Measurements from ENCODE around the gene CRTAP. TPM values are rescaled to one million over a fixed set of nuclear protein-coding genes. Genes with fewer than 3 reads are reported as not detected.
"Not testable (repeated sequence)": the region's sequence is repeated elsewhere in the genome, so short reads cannot be mapped to it uniquely, and the experiment has no call there.

The CRTAP gene
- total RNA-seq, 2 donors from 2014 or later = 182 to 229 TPM

- Histone ChIP-seq H3K4me3 (no peak overlapping the region), H3K4me1 (replicated peaks) (no peaks in the 10 kb centered on the region), H3K9me3 (no peaks in the 10 kb centered on the region), H3K36me3 (peaks cover 0 to 9% of the 10 kb centered on the region in 2 donors), H3K27me3 (replicated peaks; ENCODE audit: insufficient read depth) (no peaks in the 10 kb centered on the region), H3K27ac (no peak overlapping the region)
- no peak for DNase-seq (ENCODE audit: low spot score)
- intact Hi-C loops (cut with DNase I) = no loop called here
- WGBS = 90% methylated on average over 3 of the region's 4 CpGs
- no peak for TF ChIP-seq CTCF (IDR thresholded peaks at IDR 0.05)
- no peak for TF ChIP-seq POLR2AphosphoS5 (IDR thresholded peaks at IDR 0.05)
- no peak for TF ChIP-seq POLR2A (IDR thresholded peaks at IDR 0.05)
Observed at GRCh38 chr3:33134026-33134625, 20.3 kb downstream of the CRTAP start.

- no peak for DNase-seq (ENCODE audit: low spot score)
- no peak overlapping the region for H3K27ac ChIP-seq
- peaks cover 0 to 9% of the 10 kb centered on the region in 2 donors for H3K36me3 ChIP-seq
- H3K4me3 ChIP-seq = no peak overlapping the region
- H3K9me3 ChIP-seq = no peaks in the 10 kb centered on the region
- intact Hi-C loops (cut with DNase I) = no loop called here
- no peaks in the 10 kb centered on the region for H3K4me1 ChIP-seq (replicated peaks)
- H3K27me3 ChIP-seq (replicated peaks; ENCODE audit: insufficient read depth) = no peaks in the 10 kb centered on the region
- TF ChIP-seq POLR2A (IDR thresholded peaks at IDR 0.05) (no peak), POLR2AphosphoS5 (IDR thresholded peaks at IDR 0.05) (no peak), CTCF (IDR thresholded peaks at IDR 0.05) (no peak)
- 85% methylated on average over 1 of the region's 1 CpG for WGBS
Observed at GRCh38 chr3:33137691-33138090, 23.9 kb downstream of the CRTAP start.

GRCh38 chr3:33139006-33139623 lies 25.3 kb downstream of the CRTAP start:
- H3K36me3 ChIP-seq; H3K27ac ChIP-seq; H3K4me1 ChIP-seq (replicated peaks); H3K27me3 ChIP-seq (replicated peaks; ENCODE audit: insufficient read depth); H3K4me3 ChIP-seq; intact Hi-C loops (cut with DNase I); DNase-seq (ENCODE audit: low spot score); H3K9me3 ChIP-seq: not testable (repeated sequence)
- WGBS = 91% methylated on average over 8 of the region's 8 CpGs

- intact Hi-C loops (cut with DNase I) = loop anchor here (10.0 kb wide), 1 partner anchor 65 kb away; no protein-coding TSS in a partner anchor
- Histone ChIP-seq H3K27ac (no peak overlapping the region), H3K36me3 (peaks cover 0 to 3% of the 10 kb centered on the region in 2 donors), H3K9me3 (no peaks in the 10 kb centered on the region), H3K4me1 (replicated peaks) (no peaks in the 10 kb centered on the region), H3K27me3 (replicated peaks; ENCODE audit: insufficient read depth) (no peaks in the 10 kb centered on the region), H3K4me3 (no peak overlapping the region)
- no peak for DNase-seq (ENCODE audit: low spot score)
- 75% methylated on average over 2 of the region's 2 CpGs for WGBS
- TF ChIP-seq POLR2AphosphoS5 (IDR thresholded peaks at IDR 0.05) (no peak), POLR2A (IDR thresholded peaks at IDR 0.05) (no peak), CTCF (IDR thresholded peaks at IDR 0.05) (no peak)
Observed at GRCh38 chr3:33139996-33140395, 26.2 kb downstream of the CRTAP start.

- DNase-seq (ENCODE audit: low spot score) = no peak
- H3K4me1 ChIP-seq (replicated peaks) = no peaks in the 10 kb centered on the region
- no peak overlapping the region for H3K4me3 ChIP-seq
- H3K36me3 ChIP-seq = no peaks in the 10 kb centered on the region
- no peak overlapping the region for H3K27ac ChIP-seq
- 75% methylated on average over 3 of the region's 3 CpGs for WGBS
- no peaks in the 10 kb centered on the region for H3K9me3 ChIP-seq
- no peaks in the 10 kb centered on the region for H3K27me3 ChIP-seq (replicated peaks; ENCODE audit: insufficient read depth)
- TF ChIP-seq POLR2A (IDR thresholded peaks at IDR 0.05) (no peak), POLR2AphosphoS5 (IDR thresholded peaks at IDR 0.05) (no peak), CTCF (IDR thresholded peaks at IDR 0.05) (no peak)
- intact Hi-C loops (cut with DNase I) = loop anchor here (10.0 kb wide), 1 partner anchor 64 kb away; no protein-coding TSS in a partner anchor
Observed at GRCh38 chr3:33141006-33141405, 27.2 kb downstream of the CRTAP start.
